Astrocyte (in vitro differentiated cells and primary cell): Measurements from ENCODE around the gene KANSL1L. TPM values are rescaled to one million over a fixed set of nuclear protein-coding genes. Genes with fewer than 3 reads are reported as not detected.

Experiments used
- DNase-seq: peaks from one replicate; pipeline ENCODE4 v3.0.0-alpha.2; 2010; ENCODE audit warnings: low read depth
- FAIRE-seq: peaks from 2 replicates; lab custom pipeline; 2011; peaks lifted over from hg19 to GRCh38; lab: Jason Lieb, UNC
- H2AFZ ChIP-seq: 2 replicates; pipeline ENCODE4 v1.6.0; 2012; ENCODE audit warnings: low read depth, low read length, inconsistent platforms
- H3K27ac ChIP-seq: 2 replicates; pipeline ENCODE4 v1.5.1; 2011; ENCODE audit warnings: low read depth, low read length, inconsistent platforms
- H3K27me3 ChIP-seq: 2 replicates; pipeline ENCODE4 v1.6.0; 2011; ENCODE audit warnings: low read length, inconsistent platforms; ENCODE audit not compliant: insufficient read depth
- H3K36me3 ChIP-seq: 2 replicates; pipeline ENCODE4 v1.5.1; 2011; ENCODE audit warnings: low read length, inconsistent platforms; ENCODE audit not compliant: insufficient read depth
- H3K4me1 ChIP-seq: 2 replicates; pipeline ENCODE4 v1.5.1; 2011; ENCODE audit warnings: low read length, inconsistent platforms; ENCODE audit not compliant: insufficient read depth
- H3K4me2 ChIP-seq: 2 replicates; pipeline ENCODE4 v1.6.0; 2012; ENCODE audit warnings: low read length, inconsistent platforms
- H3K4me3 ChIP-seq: 2 replicates; pipeline ENCODE4 v1.5.1; 2011; ENCODE audit warnings: low read depth, mild to moderate bottlenecking, low read length, inconsistent platforms; ENCODE audit not compliant: insufficient read depth
- H3K79me2 ChIP-seq: 2 replicates; pipeline ENCODE4 v1.6.0; 2012; ENCODE audit warnings: mild to moderate bottlenecking, low read length, inconsistent platforms; ENCODE audit not compliant: insufficient read depth
- H3K9ac ChIP-seq: 2 replicates; pipeline ENCODE4 v1.6.0; 2012; ENCODE audit warnings: mild to moderate bottlenecking, low read length, inconsistent platforms
- H3K9me3 ChIP-seq: 2 replicates; pipeline ENCODE4 v1.5.1; 2012; ENCODE audit warnings: low read depth, mild to moderate bottlenecking, low read length, inconsistent platforms; ENCODE audit not compliant: insufficient read depth
- H4K20me1 ChIP-seq: 2 replicates; pipeline ENCODE4 v1.6.0; 2012; ENCODE audit warnings: low read length, inconsistent platforms; ENCODE audit not compliant: insufficient read depth
- H3K27ac Mint-ChIP-seq: one replicate; pipeline ENCODE4 v1.8.0; 2021; ENCODE audit warnings: mild to moderate bottlenecking, mixed read lengths; ENCODE audit not compliant: unreplicated experiment
- H3K27me3 Mint-ChIP-seq: one replicate; pipeline ENCODE4 v1.8.0; 2021; ENCODE audit warnings: low read depth, mixed read lengths; ENCODE audit not compliant: unreplicated experiment
- H3K36me3 Mint-ChIP-seq: one replicate; pipeline ENCODE4 v1.8.0; 2021; ENCODE audit warnings: low read depth, mixed read lengths; ENCODE audit not compliant: unreplicated experiment
- H3K4me1 Mint-ChIP-seq: one replicate; pipeline ENCODE4 v1.8.0; 2021; ENCODE audit warnings: low read depth, mixed read lengths; ENCODE audit not compliant: unreplicated experiment
- H3K4me3 Mint-ChIP-seq: one replicate; pipeline ENCODE4 v1.8.0; 2021; ENCODE audit warnings: mild to moderate bottlenecking, moderate library complexity, mixed read lengths; ENCODE audit not compliant: unreplicated experiment
- H3K9me3 Mint-ChIP-seq: one replicate; pipeline ENCODE4 v1.8.0; 2021; ENCODE audit warnings: mild to moderate bottlenecking, mixed read lengths; ENCODE audit not compliant: unreplicated experiment
- EZH2 ChIP-seq: IDR thresholded peaks from 2 replicates; pipeline ENCODE4 v1.6.1; 2012; ENCODE audit warnings: mild to moderate bottlenecking, low read length, inconsistent platforms; ENCODE audit not compliant: insufficient read depth
- total RNA-seq: library from RNA; stranded (reverse); gene quantifications from 2 replicates; pipeline ENCODE4 v1.2.1, GENCODE V29; 2021
- TF ChIP-seq, protein P1 (sequence below): IDR thresholded peaks from 2 replicates; pipeline ENCODE4 v1.5.1; 2011; ENCODE audit warnings: low read depth, mild to moderate bottlenecking, inconsistent platforms, low read length, moderate library complexity; ENCODE audit not compliant: insufficient read depth

The KANSL1L gene
- total RNA-seq, 1 donor from 2014 or later = 7.5 TPM

GRCh38 chr2:209986415-209986814 lies 184.8 kb downstream of the KANSL1L start:
- FAIRE-seq = no peak
- H3K36me3 Mint-ChIP-seq = no peaks in the 10 kb centered on the region

GRCh38 chr2:209985874-209986273 lies 185.3 kb downstream of the KANSL1L start:
- no peaks in the 10 kb centered on the region for H3K36me3 Mint-ChIP-seq
- DNase-seq = no peak
- H3K9me3 Mint-ChIP-seq = no peaks in the 10 kb centered on the region
- H3K9ac ChIP-seq = no peak overlapping the region
- no peak overlapping the region for H3K4me2 ChIP-seq
- H3K9me3 ChIP-seq = no peaks in the 10 kb centered on the region
- no peak overlapping the region for H2AFZ ChIP-seq
- H3K4me3 ChIP-seq = no peak overlapping the region
- no peaks in the 10 kb centered on the region for H4K20me1 ChIP-seq
- no peaks in the 10 kb centered on the region for H3K27me3 Mint-ChIP-seq
- H3K4me1 Mint-ChIP-seq = peaks cover 6% of the 10 kb centered on the region
- no peak for FAIRE-seq
- H3K79me2 ChIP-seq = no peaks in the 10 kb centered on the region
- no peaks in the 10 kb centered on the region for H3K4me1 ChIP-seq
- H3K27me3 ChIP-seq = no peaks in the 10 kb centered on the region
- H3K27ac ChIP-seq = no peak overlapping the region
- H3K4me3 Mint-ChIP-seq = no peak overlapping the region
- no peak overlapping the region for H3K27ac Mint-ChIP-seq
- no peaks in the 10 kb centered on the region for H3K36me3 ChIP-seq
- no peak for TF ChIP-seq EZH2
- TF ChIP-seq, protein P1, sequence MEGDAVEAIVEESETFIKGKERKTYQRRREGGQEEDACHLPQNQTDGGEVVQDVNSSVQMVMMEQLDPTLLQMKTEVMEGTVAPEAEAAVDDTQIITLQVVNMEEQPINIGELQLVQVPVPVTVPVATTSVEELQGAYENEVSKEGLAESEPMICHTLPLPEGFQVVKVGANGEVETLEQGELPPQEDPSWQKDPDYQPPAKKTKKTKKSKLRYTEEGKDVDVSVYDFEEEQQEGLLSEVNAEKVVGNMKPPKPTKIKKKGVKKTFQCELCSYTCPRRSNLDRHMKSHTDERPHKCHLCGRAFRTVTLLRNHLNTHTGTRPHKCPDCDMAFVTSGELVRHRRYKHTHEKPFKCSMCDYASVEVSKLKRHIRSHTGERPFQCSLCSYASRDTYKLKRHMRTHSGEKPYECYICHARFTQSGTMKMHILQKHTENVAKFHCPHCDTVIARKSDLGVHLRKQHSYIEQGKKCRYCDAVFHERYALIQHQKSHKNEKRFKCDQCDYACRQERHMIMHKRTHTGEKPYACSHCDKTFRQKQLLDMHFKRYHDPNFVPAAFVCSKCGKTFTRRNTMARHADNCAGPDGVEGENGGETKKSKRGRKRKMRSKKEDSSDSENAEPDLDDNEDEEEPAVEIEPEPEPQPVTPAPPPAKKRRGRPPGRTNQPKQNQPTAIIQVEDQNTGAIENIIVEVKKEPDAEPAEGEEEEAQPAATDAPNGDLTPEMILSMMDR = no peak

More at GRCh38 chr2:209986415-209986814, 184.8 kb downstream of the KANSL1L start:
- Histone ChIP-seq H3K79me2 (no peaks in the 10 kb centered on the region), H3K27ac (no peak overlapping the region), H3K9me3 (no peaks in the 10 kb centered on the region), H3K4me3 (no peak overlapping the region), H2AFZ (peak overlapping the region; percentile 27), H3K4me2 (no peak overlapping the region), H3K36me3 (no peaks in the 10 kb centered on the region), H3K9ac (no peak overlapping the region), H3K4me1 (no peaks in the 10 kb centered on the region), H4K20me1 (no peaks in the 10 kb centered on the region), H3K27me3 (no peaks in the 10 kb centered on the region)
- H3K4me1 Mint-ChIP-seq = peaks cover 6% of the 10 kb centered on the region
- peak; percentile 16 for DNase-seq
- TF ChIP-seq, protein P1 = no peak
- no peak for TF ChIP-seq EZH2
- no peaks in the 10 kb centered on the region for H3K27me3 Mint-ChIP-seq
- H3K9me3 Mint-ChIP-seq = no peaks in the 10 kb centered on the region
- no peak overlapping the region for H3K27ac Mint-ChIP-seq
- H3K4me3 Mint-ChIP-seq = no peak overlapping the region

GRCh38 chr2:209984291-209984690 lies 186.9 kb downstream of the KANSL1L start:
- H3K9ac ChIP-seq = no peak overlapping the region
- H3K4me2 ChIP-seq = no peak overlapping the region
- H3K36me3 ChIP-seq = no peaks in the 10 kb centered on the region
- H3K9me3 ChIP-seq = no peaks in the 10 kb centered on the region
- H4K20me1 ChIP-seq = no peaks in the 10 kb centered on the region
- H3K79me2 ChIP-seq = no peaks in the 10 kb centered on the region
- no peaks in the 10 kb centered on the region for H3K4me1 ChIP-seq
- no peak for DNase-seq
- H3K27ac ChIP-seq = no peak overlapping the region
- TF ChIP-seq EZH2 = no peak
- TF ChIP-seq, protein P1 = no peak
- FAIRE-seq = no peak
- no peaks in the 10 kb centered on the region for H3K27me3 Mint-ChIP-seq
- no peak overlapping the region for H2AFZ ChIP-seq
- H3K27ac Mint-ChIP-seq = no peak overlapping the region
- peak overlapping the region; percentile 50 for H3K4me3 Mint-ChIP-seq
- H3K36me3 Mint-ChIP-seq = no peaks in the 10 kb centered on the region
- H3K4me1 Mint-ChIP-seq = peaks cover 10% of the 10 kb centered on the region
- H3K4me3 ChIP-seq = no peak overlapping the region
- H3K9me3 Mint-ChIP-seq = no peaks in the 10 kb centered on the region
- H3K27me3 ChIP-seq = no peaks in the 10 kb centered on the region
